ENCODE measurements around the gene SIRPA. TPM values are rescaled to one million over a fixed set of nuclear protein-coding genes. Genes with fewer than 3 reads are reported as not detected.
"Not testable (repeated sequence)": the region's sequence is repeated elsewhere in the genome, so short reads cannot be mapped to it uniquely, and the experiment has no call there.

The SIRPA gene
- total and polyA plus RNA-seq, 8 donors, result 7.2 to 25.8 (median 9.0) TPM

DNA sequence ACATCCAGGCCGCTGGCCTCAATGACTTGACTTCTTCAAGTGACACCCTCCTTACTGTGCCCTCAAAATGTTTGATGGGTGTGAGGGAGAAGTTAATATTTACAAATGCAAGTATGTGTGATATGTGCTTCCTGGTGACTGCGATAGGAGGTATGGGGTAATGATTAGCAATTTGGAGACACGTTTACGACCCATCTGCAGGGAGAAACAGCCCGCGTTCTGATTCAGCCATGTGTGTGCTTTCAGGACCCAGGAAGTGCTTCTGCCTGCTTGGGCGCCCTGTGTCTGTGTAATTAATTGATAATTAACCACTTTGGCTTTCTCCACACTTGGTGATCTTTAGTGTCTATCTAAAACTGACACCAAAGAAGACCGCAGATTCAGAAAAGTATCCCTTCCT lies 25.0 kb downstream of the SIRPA start:
- intact Hi-C loops (cut with DNase I), result no loop called here
- Histone ChIP-seq H3K4me1 (no peaks in the 10 kb centered on the region), H3K27ac (peak overlapping the region in 3 of 4 donors; percentile 58 to 59 (median 58)), H3K36me3 (no peaks in the 10 kb centered on the region), H3K4me3 (no peak overlapping the region), H3K27me3 (no peaks in the 10 kb centered on the region), H3K9me3 (no peaks in the 10 kb centered on the region)
- ATAC-seq, result peak; percentile 79 to 92 (median 86)
- TF ChIP-seq CTCF (IDR thresholded peaks at IDR 0.05), result no peak
- peak in 2 of 6 donors; percentile 47 to 58 for DNase-seq
- whole genome bisulfite sequencing, 2 donors, result 17 to 28% methylated on average over 8 of the region's 8 CpGs
- no peak for FAIRE-seq

DNA sequence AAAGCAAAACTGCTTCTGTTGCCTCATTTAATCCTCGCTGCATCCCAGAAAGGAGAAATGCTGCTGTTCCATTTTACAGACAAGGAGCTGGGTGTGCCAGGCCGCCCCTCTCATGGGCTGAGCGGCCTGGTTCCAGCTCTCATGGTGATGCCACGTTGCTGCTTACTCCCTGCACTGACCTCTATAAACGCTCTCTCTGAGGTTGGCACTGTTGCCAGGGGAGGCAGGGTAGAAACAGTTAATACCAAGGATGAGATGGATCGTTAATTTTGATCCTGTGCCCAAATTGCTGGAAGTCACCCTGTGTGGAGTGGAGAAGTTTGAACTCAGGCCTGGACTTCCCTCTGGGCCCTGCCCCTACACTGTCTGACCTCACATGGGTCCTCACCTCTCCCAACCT lies 25.6 kb downstream of the SIRPA start:
- TF ChIP-seq CTCF (IDR thresholded peaks at IDR 0.05), result no peak
- DNase-seq (no peak), ATAC-seq (peak; percentile 15 to 23 (median 18)), FAIRE-seq (no peak)
- intact Hi-C loops (cut with DNase I), result no loop called here
- H3K4me1 ChIP-seq, result no peaks in the 10 kb centered on the region
- no peaks in the 10 kb centered on the region for H3K9me3 ChIP-seq
- H3K27me3 ChIP-seq, result no peaks in the 10 kb centered on the region
- peak overlapping the region in 3 of 4 donors; percentile 55 to 58 (median 58) for H3K27ac ChIP-seq
- 47 to 53% methylated on average over 6 of the region's 6 CpGs for WGBS, 2 donors
- no peaks in the 10 kb centered on the region for H3K36me3 ChIP-seq
- no peak overlapping the region for H3K4me3 ChIP-seq

- H3K27me3 ChIP-seq; ATAC-seq; H3K27ac ChIP-seq; DNase-seq; H3K4me3 ChIP-seq; H3K9me3 ChIP-seq; H3K4me1 ChIP-seq; FAIRE-seq; H3K36me3 ChIP-seq; intact Hi-C loops (cut with DNase I): not testable (repeated sequence)
- 39% methylated on average over 3 to 4 of the region's 4 CpGs for WGBS, 2 donors
Observed at GRCh38 chr20:1921985-1922384, 26.8 kb downstream of the SIRPA start.

GRCh38 chr20:1922786-1923185 lies 27.6 kb downstream of the SIRPA start:
- intact Hi-C loops (cut with DNase I), result no loop called here
- Histone ChIP-seq H3K36me3 (no peaks in the 10 kb centered on the region), H3K9me3 (no peaks in the 10 kb centered on the region), H3K4me1 (no peaks in the 10 kb centered on the region), H3K27ac (no peak overlapping the region), H3K4me3 (no peak overlapping the region), H3K27me3 (no peaks in the 10 kb centered on the region)
- no peak for TF ChIP-seq CTCF (IDR thresholded peaks at IDR 0.05)
- FAIRE-seq (no peak), DNase-seq (no peak), ATAC-seq (no peak)

DNA sequence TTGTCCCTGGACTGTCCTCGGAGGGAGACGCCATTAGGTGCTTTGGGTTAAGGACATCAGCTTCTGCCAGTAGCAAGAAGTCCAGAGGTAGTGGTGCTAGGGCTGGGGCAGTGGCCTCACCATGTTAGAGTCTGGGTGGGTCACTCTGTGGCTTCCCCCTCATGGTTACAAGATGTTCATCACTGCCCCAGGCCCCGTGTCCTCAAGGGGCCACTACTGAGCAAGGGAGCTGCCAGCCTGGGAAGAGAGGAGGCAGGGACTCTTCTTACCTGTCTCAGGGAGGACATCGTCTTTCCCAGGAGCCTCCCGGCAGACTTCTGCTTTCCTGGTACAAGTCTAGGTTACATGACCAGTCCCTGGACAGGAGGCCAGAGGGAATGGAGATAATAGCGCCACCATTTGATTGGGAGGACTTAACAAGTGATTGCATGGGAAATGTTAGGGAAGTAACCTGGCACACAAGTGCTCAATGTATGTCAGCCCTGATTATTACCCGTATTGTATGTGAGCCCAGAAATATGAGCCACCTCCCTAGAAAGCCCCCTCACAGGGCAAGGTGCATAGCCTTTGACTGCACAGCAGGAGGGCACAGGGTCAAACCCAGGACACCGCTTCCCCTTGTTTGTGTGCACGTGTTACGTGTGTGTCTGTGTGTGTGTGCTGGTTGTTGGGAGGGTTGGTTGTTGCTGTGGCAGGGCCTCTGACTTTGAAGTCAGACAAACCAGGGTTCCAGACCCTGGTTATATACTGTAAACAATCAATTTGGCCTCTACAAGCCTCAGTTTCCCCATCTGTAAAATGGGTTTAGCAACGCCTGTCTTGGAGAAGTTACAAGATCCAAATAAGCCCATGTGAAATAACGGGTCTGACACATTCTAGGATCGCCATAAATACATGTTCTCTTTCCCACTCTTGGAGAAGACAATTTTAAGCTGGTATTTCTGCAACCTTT lies 30.0 kb downstream of the SIRPA start:
- no peak for TF ChIP-seq CTCF (IDR thresholded peaks at IDR 0.05)
- intact Hi-C loops (cut with DNase I), result no loop called here
- Histone ChIP-seq H3K4me1 (no peaks in the 10 kb centered on the region), H3K4me3 (no peak overlapping the region), H3K27ac (no peak overlapping the region), H3K9me3 (no peaks in the 10 kb centered on the region), H3K36me3 (no peaks in the 10 kb centered on the region), H3K27me3 (no peaks in the 10 kb centered on the region)
- DNase-seq, result no peak
- FAIRE-seq, result no peak
- ATAC-seq, result no peak
- WGBS, 2 donors, result 72 to 77% methylated on average over 13 of the region's 13 CpGs
